ENCODE data around the gene SPRED1.

Gene SPRED1

GRCh38 chr15:38367476-38367875, 114.8 kb downstream of the SPRED1 start:
- no peak overlapping the region for H3K4me3 ChIP-seq (ENCODE audit: low read length)
- TF ChIP-seq, protein P1, sequence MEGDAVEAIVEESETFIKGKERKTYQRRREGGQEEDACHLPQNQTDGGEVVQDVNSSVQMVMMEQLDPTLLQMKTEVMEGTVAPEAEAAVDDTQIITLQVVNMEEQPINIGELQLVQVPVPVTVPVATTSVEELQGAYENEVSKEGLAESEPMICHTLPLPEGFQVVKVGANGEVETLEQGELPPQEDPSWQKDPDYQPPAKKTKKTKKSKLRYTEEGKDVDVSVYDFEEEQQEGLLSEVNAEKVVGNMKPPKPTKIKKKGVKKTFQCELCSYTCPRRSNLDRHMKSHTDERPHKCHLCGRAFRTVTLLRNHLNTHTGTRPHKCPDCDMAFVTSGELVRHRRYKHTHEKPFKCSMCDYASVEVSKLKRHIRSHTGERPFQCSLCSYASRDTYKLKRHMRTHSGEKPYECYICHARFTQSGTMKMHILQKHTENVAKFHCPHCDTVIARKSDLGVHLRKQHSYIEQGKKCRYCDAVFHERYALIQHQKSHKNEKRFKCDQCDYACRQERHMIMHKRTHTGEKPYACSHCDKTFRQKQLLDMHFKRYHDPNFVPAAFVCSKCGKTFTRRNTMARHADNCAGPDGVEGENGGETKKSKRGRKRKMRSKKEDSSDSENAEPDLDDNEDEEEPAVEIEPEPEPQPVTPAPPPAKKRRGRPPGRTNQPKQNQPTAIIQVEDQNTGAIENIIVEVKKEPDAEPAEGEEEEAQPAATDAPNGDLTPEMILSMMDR (conservative IDR thresholded peaks at IDR 0.05; ENCODE audit: low read depth, low read length) = no peak
- DNase-seq (ENCODE audit: low read depth) = no peak

- peak; percentile 10 for DNase-seq (ENCODE audit: low read depth)
- TF ChIP-seq, protein P1 (conservative IDR thresholded peaks at IDR 0.05; ENCODE audit: low read depth, low read length) = no peak
- H3K4me3 ChIP-seq (ENCODE audit: low read length) = no peak overlapping the region
These were observed 117.4 kb downstream of the SPRED1 start for GRCh38 chr15:38369936-38370478.

- no peak overlapping the region for H3K4me3 ChIP-seq (ENCODE audit: low read length)
- DNase-seq (ENCODE audit: low read depth) = no peak
- TF ChIP-seq, protein P1 (conservative IDR thresholded peaks at IDR 0.05; ENCODE audit: low read depth, low read length) = no peak
These were observed 120.4 kb downstream of the SPRED1 start for GRCh38 chr15:38373016-38373415.

DNA sequence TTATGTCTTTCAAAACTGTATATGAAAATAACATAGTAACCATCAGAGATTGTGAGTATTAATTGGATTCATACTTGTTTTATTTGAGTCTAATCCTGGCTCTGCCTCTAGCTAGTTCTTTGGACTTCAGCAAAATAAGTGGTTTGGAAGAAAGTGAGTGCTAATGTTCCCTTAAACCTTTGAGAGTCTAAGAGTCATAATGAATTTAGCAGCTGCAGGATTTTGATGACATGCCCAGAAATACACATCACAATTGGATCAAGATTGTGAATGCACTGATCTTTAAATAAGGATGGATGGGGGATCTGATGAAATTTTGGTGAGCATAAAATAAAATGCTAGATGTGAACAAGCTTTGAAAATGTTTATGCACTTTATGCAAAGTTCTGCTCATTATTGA, 121.4 kb downstream of the SPRED1 start:
- no peak overlapping the region for H3K4me3 ChIP-seq (ENCODE audit: low read length)
- TF ChIP-seq, protein P1 (conservative IDR thresholded peaks at IDR 0.05; ENCODE audit: low read depth, low read length) = no peak
- DNase-seq (ENCODE audit: low read depth) = no peak

DNA sequence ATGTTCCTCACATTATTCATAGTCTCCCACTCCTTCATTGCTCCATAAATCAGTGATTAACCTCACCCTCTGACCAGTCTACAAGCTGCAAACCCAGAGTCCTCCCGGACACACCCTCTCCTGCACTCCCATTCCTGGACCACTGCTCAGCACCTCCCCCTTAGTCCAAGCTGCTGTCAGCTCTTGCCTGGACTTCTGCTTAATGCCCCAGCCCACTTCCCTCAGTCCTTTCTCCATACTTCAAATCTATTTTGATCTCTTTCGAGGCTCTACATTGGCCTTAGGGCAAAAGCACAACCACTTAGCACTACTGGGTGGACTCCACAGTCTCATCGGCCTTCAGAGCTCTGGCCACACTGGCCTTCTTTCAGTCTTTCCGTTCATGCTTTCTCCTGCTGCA, 121.9 kb downstream of the SPRED1 start:
- no peak for DNase-seq (ENCODE audit: low read depth)
- H3K4me3 ChIP-seq (ENCODE audit: low read length) = no peak overlapping the region
- TF ChIP-seq, protein P1 (conservative IDR thresholded peaks at IDR 0.05; ENCODE audit: low read depth, low read length) = no peak

GRCh38 chr15:38376081-38376480, 123.4 kb downstream of the SPRED1 start:
- H3K4me3 ChIP-seq (ENCODE audit: low read length) = no peak overlapping the region
- no peak for DNase-seq (ENCODE audit: low read depth)
- TF ChIP-seq, protein P1 (conservative IDR thresholded peaks at IDR 0.05; ENCODE audit: low read depth, low read length) = no peak

- no peak for DNase-seq (ENCODE audit: low read depth)
- TF ChIP-seq, protein P1 (conservative IDR thresholded peaks at IDR 0.05; ENCODE audit: low read depth, low read length) = no peak
- no peak overlapping the region for H3K4me3 ChIP-seq (ENCODE audit: low read length)
These were observed 125.0 kb downstream of the SPRED1 start for GRCh38 chr15:38377636-38378035.
